Activated CD4-positive, CD25-positive, alpha-beta regulatory T cell treated with anti-CD3 and anti-CD28 coated beads, Interleukin-2, amount 50 U/mL, for 24 hours (primary cell): ENCODE measurements around the gene TNNI2.
A peak's percentile ranks its signal among the peaks of the same experiment; 100 is the strongest.

ENCODE experiments used
- ATAC-seq, 2 donors: fragments of 150-1000 bp; cut with Tn5 transposase; one replicate each; pipeline ENCODE4 v1.10.0; 2021; ENCODE audit warnings: mild to moderate bottlenecking in 1 of 2, moderate library complexity in 1 of 2

The TNNI2 gene

DNA sequence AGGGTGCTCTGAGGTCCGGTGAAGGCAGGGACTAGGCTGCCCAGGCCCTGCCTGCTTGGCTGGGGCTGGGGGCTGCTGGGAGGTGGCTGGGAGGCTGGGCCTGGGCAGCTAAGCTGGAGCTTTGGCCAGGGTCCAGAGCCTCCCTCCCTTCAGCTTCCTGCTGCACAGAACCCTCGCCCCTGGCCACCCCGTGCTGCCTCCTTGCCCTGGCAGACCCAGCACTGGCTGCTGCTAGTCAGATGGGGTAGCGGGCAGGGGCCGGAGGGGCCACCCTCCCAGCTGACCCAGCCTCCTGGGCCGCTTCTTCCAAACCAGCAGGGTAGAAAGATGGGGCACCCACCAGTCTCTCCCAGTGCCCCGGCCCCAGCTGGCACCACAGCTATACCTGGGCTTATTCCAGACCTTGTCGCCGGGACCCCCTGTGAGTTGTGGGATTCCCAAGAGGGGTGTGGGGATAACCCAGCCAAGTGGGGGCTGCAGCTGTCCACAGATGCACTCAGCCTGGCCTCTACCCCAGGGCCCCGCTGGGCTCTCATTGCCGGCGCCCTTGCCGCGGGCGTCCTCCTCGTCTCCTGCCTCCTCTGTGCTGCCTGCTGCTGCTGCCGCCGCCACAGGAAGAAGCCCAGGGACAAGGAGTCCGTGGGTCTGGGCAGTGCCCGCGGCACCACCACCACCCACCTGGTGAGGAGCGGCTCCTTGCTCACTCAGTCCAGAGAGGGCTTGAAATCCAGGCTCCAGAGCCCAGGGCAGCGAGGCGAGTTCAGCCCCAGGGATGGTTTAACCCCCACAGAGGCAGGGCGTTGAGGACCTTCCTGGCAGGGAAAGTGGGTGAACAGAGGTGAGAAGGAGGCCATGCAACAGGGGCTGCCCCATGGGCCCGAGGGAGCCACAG lies 3.8 kb upstream of the TNNI2 start, which contains the start of gene SYT8:
SYT8 (plus strand) TSS at position 212 of the 892 bp plus-strand sequence; CDS start at position 328, 116 bp downstream.
- ATAC-seq: no peak

DNA sequence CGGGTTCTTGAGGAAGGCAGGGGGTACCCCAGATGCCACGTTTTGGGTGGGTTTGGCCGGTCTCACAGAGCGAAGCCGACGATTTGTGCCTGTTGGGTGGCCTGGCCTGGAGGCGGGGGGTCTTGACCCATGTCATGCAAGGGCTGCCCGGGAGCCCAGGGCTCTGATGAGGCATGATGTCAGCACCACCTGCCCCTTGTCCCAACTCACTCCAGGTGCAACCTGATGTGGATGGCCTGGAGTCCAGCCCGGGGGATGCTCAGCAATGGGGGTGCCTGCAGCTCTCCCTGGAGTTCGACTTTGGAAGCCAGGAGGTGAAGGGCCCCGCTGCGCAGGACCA lies 3.1 kb upstream of the TNNI2 start:
- no peak for ATAC-seq

DNA sequence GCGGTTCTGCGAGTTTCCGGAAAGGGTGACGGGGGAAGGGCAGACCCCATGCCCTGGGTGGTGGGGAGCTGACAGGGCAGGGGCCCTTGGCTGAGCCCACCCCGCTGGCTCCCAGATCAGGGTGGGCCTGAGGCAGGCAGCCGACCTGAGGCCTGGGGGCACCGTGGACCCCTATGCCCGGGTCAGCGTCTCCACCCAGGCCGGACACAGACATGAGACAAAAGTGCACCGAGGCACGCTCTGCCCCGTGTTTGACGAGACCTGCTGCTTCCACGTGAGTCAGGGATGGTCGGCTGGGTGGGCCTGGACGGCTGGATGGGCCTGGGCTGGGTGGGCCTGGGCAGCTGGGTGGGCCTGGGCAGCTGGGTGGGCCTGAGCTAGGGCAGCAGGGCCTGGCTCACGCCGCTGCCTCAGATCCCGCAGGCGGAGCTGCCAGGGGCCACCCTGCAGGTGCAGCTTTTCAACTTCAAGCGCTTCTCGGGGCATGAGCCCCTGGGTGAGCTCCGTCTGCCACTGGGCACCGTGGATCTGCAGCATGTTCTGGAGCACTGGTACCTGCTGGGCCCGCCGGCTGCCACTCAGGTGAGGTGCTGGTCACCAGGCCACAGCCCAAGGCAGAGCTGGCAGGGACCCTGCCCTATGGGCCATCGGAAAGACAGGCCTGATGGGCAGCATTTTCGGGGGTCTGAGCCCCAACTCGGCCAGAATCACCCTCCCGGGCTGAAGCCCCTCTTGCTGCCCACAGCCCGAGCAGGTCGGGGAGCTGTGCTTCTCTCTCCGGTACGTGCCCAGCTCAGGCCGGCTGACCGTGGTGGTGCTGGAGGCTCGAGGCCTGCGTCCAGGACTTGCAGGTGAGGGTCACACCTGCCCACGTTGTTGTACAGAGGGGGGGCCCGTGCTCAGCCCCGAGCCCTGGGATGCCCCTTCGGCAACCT lies 2.5 kb upstream of the TNNI2 start:
- no peak for ATAC-seq

DNA sequence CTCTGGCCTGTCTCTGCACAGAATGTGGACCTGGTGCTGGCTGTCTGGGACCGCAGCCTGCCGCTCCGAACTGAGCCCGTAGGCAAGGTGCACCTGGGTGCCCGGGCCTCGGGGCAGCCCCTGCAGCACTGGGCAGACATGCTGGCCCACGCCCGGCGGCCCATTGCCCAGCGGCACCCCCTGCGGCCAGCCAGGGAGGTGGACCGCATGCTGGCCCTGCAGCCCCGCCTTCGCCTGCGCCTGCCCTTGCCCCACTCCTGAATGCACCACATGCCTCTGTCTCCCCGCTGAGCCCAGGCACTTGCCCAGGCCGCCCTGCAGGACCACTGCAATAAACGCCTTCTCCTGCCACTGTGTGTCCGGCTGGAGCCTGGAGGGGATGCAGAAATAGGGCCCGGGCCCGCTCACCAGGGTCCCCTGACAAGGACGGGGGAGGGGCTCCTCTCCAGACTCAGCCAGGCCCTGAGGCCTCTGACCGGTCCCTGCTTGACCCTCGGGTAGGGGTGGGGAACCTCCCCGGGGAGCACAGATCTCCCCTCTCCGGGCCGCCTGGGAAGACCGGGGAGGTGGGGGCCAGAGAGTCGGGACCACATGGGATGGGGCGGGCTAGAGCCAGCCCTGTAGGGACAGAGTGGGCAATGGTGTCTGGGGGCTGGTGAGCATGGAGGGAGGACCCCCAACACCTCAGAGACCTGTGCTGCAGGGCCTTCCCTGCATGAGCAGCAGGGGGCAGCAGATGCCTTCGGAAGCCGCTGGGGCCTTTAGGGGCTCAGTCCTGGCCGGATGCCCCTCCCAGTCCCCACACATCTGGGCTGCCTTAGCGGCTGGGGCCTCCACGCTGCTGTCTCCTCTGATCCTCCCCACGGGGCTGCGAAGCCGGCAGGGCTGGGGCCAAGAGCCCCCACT lies 1.4 kb upstream of the TNNI2 start:
- ATAC-seq: peak; percentile 82 to 89

DNA sequence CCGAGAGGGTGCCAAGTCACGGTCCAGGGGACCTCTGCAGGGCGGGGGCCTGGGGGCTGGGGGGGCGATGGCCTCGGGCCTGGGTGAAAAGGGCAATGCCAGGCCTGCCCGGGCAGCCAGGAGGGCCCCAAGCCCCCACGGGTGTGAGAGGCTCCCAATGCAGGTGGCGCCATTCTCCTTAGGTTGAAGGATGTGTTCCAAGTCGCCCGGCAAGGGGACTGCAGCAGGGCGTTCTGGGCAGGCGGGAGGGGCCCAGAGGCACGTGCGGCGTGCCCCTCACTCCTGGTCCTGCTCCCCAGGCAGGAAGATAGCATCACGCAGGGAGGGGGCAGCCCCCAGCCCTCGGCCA lies 730 bp upstream of the TNNI2 start:
- ATAC-seq: no peak

DNA sequence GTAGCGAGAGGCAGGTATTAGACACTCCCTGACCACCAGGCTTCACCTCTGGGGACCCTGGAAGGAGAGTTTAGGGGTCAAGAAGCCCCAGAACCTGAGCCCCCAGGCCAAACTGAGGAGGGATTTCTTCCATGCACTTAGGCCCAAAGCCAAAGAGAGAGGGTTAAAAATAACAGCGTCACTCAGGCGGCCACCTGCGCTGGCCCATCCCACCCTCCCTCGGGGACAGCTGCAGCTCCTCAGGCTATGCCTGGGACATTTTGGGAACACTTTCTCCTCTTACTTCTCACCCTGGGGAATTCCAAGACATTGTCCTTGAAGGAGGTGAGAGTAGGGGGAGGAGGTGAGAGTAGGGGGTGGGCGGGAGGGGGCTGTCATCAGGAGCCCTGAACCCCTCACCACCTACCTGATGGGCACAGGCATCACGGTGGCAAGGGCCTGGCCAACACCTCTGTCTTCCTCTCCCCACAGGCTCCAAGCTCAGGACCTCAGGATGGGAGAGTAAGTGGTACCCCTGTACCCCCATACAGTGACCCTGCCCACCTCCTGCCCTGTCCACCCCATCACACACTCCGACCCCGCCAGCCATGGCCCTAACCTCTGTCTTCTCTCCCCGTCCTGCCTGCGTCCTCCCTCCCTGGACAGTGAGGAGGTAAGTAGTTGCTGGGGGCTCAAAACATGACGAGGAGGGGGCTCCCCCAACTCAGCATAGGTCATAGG lies 583 bp downstream of the TNNI2 start:
- ATAC-seq: no peak

DNA sequence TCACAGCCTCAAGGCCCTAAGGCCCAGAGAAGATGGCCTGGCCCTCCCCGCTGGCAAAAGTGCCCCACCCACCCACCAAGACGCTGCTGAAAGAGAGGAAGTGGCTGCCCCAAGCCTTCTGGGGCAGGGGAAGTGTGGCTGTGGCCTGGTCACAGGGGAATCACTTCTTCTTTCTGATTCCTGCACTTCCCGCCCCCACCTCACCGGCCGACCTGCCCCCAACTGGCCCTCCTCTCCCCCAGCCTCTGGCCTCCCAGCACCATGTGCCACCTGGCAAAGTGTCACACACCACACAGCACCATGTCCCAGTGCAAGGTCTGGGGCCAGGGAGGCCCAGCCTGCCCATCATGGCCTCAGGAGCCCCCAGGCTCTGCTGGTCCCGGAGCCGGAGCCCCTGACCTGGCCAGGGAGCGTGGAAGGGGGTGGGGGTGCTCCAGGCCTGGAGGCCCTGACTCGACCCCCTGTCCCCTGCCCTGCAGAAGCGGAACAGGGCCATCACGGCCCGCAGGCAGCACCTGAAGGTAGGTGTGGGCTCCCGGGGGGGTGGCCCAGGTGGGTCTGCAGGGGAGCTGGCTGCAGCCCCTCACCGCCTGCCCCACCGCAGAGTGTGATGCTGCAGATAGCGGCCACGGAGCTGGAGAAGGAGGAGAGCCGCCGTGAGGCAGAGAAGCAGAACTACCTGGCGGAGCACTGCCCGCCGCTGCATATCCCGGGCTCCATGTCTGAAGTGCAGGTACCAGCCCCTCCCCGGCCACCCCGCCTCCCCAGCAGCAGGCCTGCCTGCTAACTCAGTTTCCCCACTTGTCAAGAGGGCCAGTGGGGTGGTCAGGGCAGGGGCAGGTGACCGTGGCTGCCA lies 1.4 kb downstream of the TNNI2 start:
- ATAC-seq: no peak

DNA sequence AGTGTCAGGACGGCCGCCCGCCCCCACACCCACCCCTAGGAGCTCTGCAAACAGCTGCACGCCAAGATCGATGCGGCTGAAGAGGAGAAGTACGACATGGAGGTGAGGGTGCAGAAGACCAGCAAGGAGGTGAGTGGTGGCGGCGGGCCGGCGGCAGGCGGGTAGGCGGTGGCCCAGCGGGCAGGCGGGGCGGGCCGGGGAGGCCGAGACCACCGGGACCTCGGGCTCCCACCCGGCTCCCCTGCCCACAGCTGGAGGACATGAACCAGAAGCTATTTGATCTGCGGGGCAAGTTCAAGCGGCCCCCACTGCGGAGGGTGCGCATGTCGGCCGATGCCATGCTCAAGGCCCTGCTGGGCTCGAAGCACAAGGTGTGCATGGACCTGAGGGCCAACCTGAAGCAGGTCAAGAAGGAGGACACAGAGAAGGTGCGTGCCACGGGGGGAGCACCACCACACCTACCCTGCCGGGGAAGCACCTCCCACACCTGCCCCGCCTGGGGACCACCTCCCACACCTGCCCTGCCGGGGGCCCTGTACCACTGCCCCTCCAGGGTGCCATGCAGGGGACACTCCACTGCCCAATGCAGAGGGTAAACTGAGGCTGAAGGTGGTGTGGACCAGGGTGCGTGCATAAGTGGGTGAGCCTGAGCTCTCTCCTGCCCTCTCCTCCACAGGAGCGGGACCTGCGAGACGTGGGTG lies 2.1 kb downstream of the TNNI2 start:
- no peak for ATAC-seq

DNA sequence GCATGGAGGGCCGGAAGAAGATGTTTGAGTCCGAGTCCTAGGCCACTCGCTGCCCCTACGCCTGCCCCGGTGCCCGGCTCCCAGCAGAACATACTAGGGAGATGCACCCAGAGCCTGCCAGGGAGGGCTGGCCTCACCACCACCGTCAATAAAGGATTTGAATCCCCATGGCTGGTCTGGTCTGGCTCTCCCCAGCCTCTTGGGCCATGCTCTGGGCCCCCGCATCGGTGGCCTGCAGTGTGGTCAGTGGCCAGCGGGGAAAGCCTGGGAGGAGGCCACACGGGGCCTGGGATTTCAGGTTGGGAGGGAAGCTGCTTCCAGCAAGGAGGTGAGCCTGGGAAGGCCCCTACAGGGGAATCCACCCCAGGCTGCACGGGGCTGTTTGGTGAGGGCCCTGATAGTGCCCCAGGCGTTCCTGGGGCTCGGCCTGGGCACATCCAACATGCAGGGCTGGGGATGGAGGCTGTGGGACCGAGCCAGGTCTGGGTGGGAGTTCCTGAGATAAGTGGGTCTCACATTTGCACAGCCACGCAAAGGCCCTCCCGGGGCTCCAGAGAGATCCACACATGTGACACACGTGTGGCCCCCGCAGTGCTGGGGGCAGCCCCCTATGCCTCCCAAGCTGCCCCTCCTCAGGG lies 2.8 kb downstream of the TNNI2 start:
- no peak for ATAC-seq

DNA sequence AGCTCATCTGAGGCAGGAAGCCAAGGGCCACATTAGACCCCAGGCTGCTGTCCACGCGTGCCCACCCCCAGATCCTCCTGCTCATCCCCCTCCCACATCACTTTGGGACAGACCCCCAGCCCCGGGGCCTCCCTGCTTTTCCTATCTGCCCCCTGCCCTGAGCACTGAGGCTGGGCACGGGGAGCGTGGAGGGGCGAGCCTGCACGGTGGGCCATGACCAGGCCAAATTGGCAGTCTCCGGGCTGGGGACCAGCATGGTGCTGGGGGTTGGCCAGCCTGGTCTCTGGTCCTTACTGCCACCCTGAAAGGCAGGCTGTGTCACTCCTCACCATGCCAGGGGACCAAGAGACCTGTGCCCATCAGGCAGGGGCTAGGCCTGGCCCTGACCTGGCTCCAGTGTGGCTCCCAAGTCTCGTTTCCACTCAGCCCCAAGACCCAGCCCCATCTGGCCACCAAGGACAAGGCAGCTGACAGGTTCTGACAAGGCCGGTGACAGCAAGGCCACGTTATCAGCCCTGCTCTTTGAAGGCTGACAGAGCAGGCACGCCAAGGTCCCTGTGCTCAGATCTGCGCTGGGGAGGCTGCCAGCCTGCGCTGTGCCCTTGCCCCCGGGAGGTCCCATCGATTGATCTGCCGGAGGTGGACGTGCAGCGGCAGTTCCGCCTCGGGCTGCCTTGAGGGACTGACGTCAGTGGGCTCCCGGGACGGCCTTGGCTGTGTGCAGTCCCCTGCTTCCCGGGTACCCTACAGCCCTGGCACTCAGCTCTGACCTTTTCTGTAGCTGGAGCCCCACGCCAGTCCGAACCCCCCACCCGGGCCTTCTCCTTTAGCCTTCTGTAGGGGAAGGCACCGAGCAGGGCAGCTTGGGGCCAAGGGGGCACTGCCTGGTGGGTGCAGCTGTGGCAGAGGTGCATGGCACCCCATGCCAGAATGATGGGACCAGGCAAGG lies 3.6 kb downstream of the TNNI2 start:
- no peak for ATAC-seq

DNA sequence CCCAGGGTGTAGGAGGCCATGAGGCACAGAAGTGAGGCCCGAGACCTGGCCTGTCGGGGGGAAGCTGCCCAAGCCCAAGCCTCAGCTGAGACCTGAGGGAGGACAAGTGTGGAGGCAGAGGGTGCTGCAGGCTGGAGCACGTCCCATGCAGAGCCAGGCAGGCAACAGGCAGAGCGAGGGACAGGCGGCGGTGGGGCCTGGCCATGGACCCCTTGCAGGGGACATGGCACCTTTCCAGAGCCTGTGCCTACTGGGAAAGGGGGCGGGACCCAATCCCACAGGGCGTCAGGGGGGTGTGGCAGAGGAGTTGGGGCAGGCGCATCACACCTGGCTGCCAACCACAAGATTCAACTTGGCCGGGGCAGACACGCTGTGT lies 4.3 kb downstream of the TNNI2 start:
- ATAC-seq: no peak

DNA sequence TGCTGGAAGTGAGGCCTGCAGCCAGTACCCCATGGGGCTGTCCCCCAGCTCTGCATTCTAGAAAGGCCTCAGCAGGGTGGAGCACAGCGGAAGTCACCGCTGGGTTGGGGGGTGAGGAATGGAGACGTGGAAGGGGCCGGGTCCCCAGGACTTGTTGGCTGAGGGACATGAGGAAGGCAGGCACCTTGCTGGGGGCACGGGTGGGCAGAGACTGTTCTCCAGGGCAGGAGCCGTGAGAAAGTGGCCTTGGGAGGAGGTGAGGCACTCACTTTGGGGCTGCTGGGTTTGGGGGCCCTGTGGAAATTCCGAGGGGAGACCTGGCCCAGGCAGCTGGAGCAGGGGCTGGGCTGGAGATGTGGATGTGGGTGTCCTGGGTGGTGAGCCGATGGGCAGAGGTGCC lies 5.0 kb downstream of the TNNI2 start:
- no peak for ATAC-seq

DNA sequence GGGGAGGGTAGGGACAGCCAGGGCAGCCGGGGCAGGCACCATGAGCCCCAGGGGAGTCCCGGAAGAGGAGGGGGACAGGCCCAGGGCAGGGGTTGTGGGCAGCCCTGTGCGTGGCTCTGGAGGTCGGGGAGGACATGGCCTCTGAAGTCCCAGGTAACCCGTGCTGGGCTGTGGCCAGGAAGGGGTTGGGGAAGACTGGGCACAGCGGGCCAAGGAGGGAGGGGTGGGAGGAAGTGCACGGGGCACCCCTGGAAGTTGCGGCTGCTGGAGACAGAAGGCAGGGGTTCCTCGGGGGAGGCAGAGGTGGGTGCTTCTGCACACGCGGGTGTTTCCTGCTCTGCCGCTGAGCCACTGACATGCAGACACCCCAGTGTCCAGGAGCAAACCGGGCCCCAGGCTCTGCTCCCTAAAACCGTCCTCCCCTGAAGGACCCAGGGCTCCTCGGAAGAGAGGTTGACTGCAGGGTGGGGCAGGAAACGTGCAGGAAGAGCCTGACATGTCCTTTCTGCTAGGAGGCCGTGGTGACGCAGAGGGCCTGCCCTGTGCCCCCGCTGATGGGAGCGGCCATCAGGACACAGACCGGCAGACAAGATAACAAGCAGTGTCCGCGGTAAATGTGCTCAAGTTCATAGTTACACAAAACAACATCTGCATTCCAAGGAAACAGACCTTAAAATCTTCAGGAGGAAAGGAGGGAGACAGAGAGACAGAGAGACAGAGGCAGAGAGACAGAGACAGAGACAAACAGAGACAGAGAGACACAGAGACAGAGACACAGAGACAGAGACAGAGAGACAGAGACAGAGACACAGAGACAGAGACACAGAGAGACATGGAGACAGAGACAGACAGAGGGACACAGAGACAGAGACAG lies 5.7 kb downstream of the TNNI2 start:
- ATAC-seq: peak; percentile 54 to 68

DNA sequence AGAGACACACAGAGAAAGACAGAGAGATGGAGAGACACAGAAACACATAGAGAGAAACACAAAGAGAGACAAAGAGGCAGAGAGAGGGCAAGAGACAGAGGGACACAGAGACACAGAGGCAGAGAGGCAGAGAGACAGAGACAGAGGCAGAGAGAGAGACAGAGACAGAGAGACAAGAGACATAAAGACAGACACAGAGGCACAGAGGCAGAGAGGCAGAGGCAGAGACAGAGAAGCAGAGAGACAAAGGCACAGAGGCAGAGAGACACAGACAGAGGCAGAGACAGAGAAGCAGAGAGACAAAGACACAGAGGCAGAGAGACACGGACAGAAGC lies 6.3 kb downstream of the TNNI2 start:
- no peak for ATAC-seq

DNA sequence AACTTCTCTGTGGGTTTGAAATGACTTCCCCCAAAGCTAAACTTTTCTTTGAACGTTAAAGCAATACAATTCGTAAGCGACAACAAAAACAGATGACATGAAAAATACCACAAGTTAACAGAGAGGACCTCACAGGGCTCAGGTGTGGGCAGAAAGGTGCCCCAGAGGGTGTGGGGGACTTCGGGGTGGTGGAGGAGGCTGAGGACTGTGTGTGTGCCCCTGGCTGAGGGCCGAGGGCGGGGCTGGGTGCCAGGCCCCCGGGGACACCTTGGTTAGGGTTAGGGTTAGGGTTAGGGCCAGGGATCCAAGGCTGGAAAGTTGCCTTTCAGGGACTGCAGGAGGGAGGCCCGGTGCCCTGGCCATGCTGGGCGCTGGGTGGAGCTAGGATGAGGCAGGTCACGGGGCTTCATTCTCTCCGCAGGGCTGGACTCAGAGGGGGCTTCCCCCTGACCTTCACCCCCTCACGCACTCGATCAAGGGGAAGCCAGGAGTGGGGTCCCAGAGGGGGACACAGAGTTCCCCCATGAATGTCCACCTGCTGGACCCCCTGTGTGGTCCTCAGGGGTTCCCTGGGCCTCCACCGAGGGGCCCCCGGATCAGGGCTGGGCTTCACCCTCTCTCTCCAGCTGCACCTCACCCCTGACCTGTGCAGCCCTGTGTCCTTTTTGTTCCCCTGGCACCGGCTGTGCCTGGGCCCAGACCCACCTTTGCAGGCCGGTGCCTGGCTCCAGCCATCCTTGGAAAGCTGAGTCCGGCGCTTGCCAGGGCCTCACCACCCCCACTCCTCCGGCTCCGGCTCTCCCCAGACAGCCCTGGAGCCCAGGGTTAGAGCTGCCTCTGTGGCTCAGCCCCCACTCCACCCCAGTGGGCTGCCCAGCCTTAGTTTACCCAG lies 7.0 kb downstream of the TNNI2 start:
- peak; percentile 66 to 79 for ATAC-seq

DNA sequence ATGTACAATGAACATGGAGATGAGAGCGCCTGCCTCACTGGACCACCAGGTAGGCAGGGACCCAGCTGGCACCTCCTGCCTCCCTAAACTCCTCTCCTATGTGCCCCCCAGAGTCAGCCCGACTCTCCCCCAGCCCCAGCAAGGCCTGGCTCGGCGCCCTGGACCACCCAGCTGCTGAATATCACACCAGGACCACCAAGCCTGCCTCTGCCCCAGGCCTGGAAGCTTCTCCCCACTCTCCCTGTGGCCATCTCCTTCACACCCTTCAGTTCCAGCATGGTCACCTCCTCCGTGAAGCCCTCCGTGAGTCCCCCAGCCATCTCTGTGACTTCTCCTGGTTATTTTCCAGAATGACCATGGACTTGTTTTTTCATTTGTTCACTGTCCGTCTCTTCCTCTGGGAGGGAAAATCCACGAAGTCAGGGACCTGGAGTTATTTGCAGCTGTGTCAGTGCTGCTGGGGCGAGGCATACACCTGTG lies 7.7 kb downstream of the TNNI2 start:
- ATAC-seq: no peak
